ENCODE results near the gene BSND.

Gene BSND

GRCh38 chr1:55038552-55038838 lies 39.8 kb downstream of the BSND start:
- DNase-seq (ENCODE audit: low read depth): no peak
- in situ Hi-C loops (cut with HindIII; ENCODE audit: low sequenced_read_pairs): no loop called here
- H3K4me3 ChIP-seq (ENCODE audit: low read depth, low read length): no peak overlapping the region
- no peak for TF ChIP-seq CTCF (IDR thresholded peaks at IDR 0.05; ENCODE audit: low read depth, low read length, missing control alignments)

GRCh38 chr1:55038974-55039341 lies 40.2 kb downstream of the BSND start:
- H3K4me3 ChIP-seq (ENCODE audit: low read depth, low read length): no peak overlapping the region
- TF ChIP-seq CTCF (IDR thresholded peaks at IDR 0.05; ENCODE audit: low read depth, low read length, missing control alignments): no peak
- in situ Hi-C loops (cut with HindIII; ENCODE audit: low sequenced_read_pairs): no loop called here
- DNase-seq (ENCODE audit: low read depth): no peak

- peak within 1 kb of the TSS; percentile 28 for H3K4me3 ChIP-seq (ENCODE audit: low read depth, low read length)
- no peak for TF ChIP-seq CTCF (IDR thresholded peaks at IDR 0.05; ENCODE audit: low read depth, low read length, missing control alignments)
- DNase-seq (ENCODE audit: low read depth): no peak
- in situ Hi-C loops (cut with HindIII; ENCODE audit: low sequenced_read_pairs): no loop called here
Measured at GRCh38 chr1:55039342-55040082, 40.8 kb downstream of the BSND start, which contains the start of gene PCSK9. PCSK9 (plus strand) TSS chr1:55039548; CDS start chr1:55039838, 290 bp downstream.

GRCh38 chr1:55040083-55040932 lies 41.6 kb downstream of the BSND start:
- no peak for TF ChIP-seq CTCF (IDR thresholded peaks at IDR 0.05; ENCODE audit: low read depth, low read length, missing control alignments)
- peak overlapping the region; percentile 28 for H3K4me3 ChIP-seq (ENCODE audit: low read depth, low read length)
- in situ Hi-C loops (cut with HindIII; ENCODE audit: low sequenced_read_pairs): no loop called here
- no peak for DNase-seq (ENCODE audit: low read depth)

- no peak for DNase-seq (ENCODE audit: low read depth)
- TF ChIP-seq CTCF (IDR thresholded peaks at IDR 0.05; ENCODE audit: low read depth, low read length, missing control alignments): no peak
- in situ Hi-C loops (cut with HindIII; ENCODE audit: low sequenced_read_pairs): no loop called here
- H3K4me3 ChIP-seq (ENCODE audit: low read depth, low read length): no peak overlapping the region
Measured at GRCh38 chr1:55040933-55041494, 42.3 kb downstream of the BSND start.

GRCh38 chr1:55041613-55042012 lies 42.9 kb downstream of the BSND start:
- in situ Hi-C loops (cut with HindIII; ENCODE audit: low sequenced_read_pairs): no loop called here
- DNase-seq (ENCODE audit: low read depth): no peak
- H3K4me3 ChIP-seq (ENCODE audit: low read depth, low read length): no peak overlapping the region
- TF ChIP-seq CTCF (IDR thresholded peaks at IDR 0.05; ENCODE audit: low read depth, low read length, missing control alignments): no peak
